Stimulated activated CD4-positive, alpha-beta T cell treated with anti-CD3 and anti-CD28 coated beads, TNF-alpha, amount 100 ng/mL, for 1 hour (primary cell): Measurements from ENCODE around the gene SMG6.
"Not testable (repeated sequence)": the region's sequence is repeated elsewhere in the genome, so short reads cannot be mapped to it uniquely, and the experiment has no call there.

Source experiments
- DNase-seq, 3 donors: peaks; one replicate each; pipeline ENCODE4 v3.0.0-alpha.2; 2020; ENCODE audit warnings: low read depth in 3 of 3, low spot score in 1 of 3

Gene SMG6

DNA sequence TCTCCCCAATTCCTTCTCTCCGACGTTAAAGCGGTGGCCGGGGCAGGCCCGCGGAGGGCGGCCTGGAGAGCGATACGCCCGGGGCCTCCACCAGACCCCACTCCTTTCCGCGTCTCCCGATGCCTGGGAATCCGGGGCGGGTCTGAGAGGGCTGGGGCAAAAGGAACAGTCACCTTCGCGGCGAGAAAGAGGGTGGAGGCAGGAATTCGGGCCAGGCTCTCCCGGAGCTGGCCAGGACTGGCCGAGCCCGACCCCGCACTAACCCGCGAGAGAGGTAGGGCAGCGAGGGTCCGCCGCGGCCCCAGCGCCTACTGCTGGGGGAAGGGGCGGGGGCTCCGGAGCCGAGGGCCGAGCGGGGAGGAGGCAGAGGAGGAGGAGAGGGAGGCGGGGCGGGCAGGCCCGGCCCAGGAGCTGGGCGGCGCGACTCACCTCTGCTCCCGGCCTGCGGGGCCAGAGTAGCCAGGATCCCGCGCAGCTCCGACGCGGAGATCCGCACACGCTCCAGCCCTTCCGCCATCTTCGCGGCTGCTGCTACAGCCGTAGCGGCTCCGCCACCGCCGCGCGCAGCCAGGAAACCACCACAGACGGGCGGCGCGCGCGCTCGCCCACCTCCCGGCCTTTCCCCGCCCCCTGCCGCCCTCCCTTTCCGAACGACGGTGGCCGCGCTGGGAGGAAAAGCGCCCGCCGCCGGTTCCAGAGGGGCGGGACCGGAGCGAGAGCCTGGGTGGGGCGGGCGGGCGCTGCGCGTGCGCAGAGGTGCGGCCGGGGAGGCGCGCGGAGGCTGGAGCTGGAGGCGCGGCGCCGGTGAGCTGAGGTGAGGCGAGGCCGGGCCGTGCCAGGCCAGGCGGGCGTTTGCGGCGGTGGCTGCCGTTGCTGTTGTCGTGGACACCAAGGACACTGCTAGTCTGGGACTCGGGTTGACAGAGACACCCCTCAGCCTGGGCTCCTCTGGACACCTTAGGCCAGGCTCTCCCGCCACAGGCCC lies at the start of gene SMG6, which contains the start of gene SRR:
Gene SMG6 (minus strand): TSS at position 582 of the 985 bp plus-strand sequence. CDS start 65 bp downstream, at position 517.
Gene SRR (plus strand): TSS at position 747 of the 985 bp plus-strand sequence. CDS start 11,611 bp downstream, outside the sequence.
- peak; percentile 90 to 94 (median 93) for DNase-seq

- no peak for DNase-seq
Observed at GRCh38 chr17:2351269-2351668, 47.7 kb upstream of the SMG6 start.

- no peak for DNase-seq
Observed at GRCh38 chr17:2347805-2348685, 44.5 kb upstream of the SMG6 start.

DNA sequence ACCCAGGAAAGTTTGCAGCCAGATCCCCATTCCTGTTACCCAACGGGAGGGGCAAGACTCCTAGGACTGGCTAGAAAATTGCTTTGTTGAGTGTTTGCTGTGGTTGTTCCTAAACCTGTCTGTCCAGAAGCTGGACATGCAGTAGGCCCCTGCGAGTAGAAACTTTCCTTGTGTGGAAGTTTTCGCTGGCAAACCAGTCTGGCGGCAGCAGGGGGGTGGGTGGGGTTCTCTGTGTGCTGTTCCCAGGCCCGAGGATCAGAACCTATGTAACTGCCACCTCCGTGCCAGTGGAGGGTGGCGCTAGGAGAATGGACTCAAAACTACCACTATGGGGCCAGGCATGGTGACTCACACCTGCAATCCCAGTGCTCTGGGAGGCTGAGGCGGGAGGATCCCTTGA lies 42.9 kb upstream of the SMG6 start:
- DNase-seq, result no peak

DNA sequence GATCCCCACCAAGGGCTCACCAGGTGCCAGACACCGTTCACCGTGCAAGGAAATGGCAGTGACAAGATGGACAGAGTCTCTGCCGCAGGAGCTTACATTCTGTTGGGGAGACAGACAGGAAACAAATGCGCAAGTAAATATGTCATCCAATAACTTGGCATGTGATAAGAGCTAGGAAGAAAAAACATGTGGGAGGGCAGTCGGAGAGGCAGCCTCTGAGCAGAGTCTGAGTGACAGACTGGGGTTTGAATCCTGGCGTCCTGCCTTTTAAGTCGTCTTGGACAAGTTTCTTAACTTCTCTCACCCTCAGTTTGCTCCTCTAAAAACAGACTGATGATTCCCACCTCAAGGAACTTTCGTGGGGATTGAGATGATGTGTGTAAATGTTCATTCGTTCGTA lies 40.9 kb upstream of the SMG6 start:
- no peak for DNase-seq

- no peak for DNase-seq
Observed at GRCh38 chr17:2343421-2343820, 39.8 kb upstream of the SMG6 start.

DNA sequence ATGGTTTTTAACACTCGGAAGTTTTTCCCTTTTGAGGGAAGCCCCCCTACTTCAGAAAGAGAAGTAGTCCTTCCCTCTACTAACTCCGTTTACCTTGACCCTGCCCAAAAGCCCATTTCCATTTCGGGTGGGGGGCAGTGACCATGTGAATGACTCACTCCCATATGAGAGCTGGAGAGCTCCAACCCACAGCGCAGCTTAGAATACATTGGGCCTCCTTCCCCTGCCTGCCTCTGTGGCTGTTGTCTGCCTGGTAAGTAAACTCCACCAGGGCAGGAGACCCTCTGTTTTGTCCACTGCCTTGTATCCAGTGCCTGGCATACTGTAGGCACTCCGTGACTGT lies 34.7 kb upstream of the SMG6 start:
- no peak for DNase-seq

GRCh38 chr17:2337544-2338314 lies 34.1 kb upstream of the SMG6 start:
- peak in 1 of 3 donors; percentile 27 for DNase-seq

- DNase-seq, result peak; percentile 30 to 60 (median 31)
Observed at GRCh38 chr17:2336852-2337543, 33.4 kb upstream of the SMG6 start, which contains the start of gene SGSM2. Gene SGSM2 (plus strand): TSS chr17:2337501. CDS start chr17:2337689, 188 bp downstream.

DNA sequence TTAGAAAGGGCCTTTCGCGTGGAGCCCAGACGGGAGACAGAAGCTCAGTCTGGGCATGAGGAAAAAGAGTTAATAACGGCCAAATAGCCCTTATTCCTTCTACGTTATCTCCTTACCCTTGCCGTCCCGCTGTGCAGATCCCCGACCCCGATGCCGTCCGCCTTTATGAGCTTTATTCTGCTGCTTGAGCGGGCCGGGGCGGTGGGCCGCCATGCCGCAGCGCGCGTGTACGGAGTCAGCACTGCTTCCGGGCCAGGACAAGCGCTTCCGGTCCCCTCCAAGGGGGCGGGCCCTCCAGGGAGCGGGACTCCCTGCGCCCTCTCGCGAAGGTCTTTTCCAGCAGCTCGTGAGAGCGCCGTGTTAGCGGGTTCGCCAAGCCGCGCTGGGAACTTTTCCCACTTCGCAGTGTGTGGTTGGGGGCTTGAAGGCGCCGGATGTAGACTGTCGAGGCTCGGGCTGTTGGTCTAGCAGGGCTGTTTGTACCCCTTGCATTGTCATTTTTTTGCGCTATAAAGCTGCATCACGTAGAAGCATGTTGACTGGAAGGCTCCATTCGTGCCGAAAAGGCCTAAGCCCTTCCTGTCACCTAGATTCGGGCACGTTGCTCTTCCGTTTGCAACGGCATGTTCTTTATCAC lies 32.7 kb upstream of the SMG6 start, which contains the start of gene TSR1:
Gene TSR1 (minus strand): TSS at position 243 of the 637 bp plus-strand sequence. CDS start 30 bp downstream, at position 213.
- DNase-seq, result peak; percentile 64 to 82 (median 71)

DNA sequence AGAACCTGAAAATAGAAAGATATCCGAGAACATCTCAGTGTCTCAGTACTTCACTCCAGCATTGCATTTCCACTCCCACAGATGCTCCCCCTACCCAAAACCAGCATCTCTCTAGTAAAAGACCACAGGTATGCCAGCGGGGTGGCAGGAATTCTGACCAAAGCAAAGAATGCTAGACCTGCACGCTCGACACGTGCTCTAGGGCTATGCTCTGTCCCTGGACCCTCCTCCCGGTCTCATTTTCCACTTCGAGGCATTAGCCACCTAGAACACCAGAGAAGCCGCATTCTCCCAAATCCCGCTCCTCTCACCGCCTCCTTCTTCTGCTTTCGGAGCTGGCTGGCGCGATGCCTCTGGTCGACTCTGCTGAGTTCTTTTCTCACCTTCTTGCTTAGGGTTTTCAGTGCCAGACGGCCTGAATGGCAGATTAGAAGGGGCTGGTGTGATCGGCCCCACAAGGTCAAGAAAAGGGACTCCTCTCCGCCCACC lies 32.2 kb upstream of the SMG6 start:
- DNase-seq, result no peak

DNA sequence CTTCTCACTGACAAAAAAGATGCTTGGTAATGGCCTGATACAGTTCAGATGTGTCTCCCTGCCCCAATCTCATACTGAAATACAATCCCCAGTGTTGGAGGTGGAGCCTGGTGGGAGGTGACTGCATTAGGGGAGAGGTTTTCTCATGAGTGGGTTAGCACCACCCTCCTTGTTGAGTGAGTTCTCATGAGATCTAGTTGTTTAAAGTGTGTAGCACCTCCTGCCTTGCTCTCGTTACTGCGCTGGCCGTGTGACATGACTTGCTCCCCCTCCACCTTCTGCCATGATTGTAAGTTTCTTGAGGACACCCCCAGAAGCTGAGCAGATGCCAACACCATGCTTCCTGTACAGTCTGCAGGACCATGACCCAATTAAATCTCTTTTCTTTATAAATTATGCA lies 27.7 kb upstream of the SMG6 start:
- DNase-seq, result no peak

GRCh38 chr17:2323629-2324314 lies 20.2 kb upstream of the SMG6 start:
- DNase-seq, result no peak

- DNase-seq, result no peak
Observed at GRCh38 chr17:2321399-2321798, 17.8 kb upstream of the SMG6 start.

DNA sequence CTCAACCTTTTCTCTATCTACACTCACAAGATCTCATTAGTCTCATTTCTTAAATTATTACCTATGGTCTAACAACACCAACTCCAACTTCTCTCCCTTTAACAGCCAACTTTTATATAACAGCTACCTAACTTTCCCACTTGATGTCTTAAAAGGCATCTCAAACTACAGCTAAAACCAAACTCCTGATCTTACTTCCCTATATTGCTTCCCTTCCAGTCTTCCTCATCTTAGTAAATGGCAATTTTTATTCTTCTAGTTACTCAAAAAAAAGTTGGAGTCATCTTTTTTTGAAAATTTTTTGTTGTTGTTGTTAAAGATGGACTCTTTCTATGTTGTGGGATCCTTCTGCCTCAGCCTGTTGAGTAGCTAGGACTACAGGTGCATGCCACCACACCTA lies 15.5 kb upstream of the SMG6 start:
- DNase-seq, result no peak

GRCh38 chr17:2317796-2318195 lies 14.2 kb upstream of the SMG6 start:
- DNase-seq, result no peak

- not testable (repeated sequence) for DNase-seq
Observed at GRCh38 chr17:2316916-2317205, 13.3 kb upstream of the SMG6 start.

GRCh38 chr17:2312736-2313135 lies 9.2 kb upstream of the SMG6 start:
- DNase-seq, result no peak
